SK-N-SH (cell line): ENCODE data around the gene CTBP1. TPM values are rescaled to one million over a fixed set of nuclear protein-coding genes. Genes with fewer than 3 reads are reported as not detected.
A peak's percentile ranks its signal among the peaks of the same experiment; 100 is the strongest.

Source experiments
- CTCF ChIA-PET: fragments of 300-600, 350-600 bp; formaldehyde crosslinking; extraction: SDS; loops from one replicate; lab custom pipeline; 2021; lab: Yijun Ruan, JAX
- POLR2A ChIA-PET: fragments of 350-600 bp; sonication (Branson Sonifier 250); formaldehyde crosslinking; extraction: SDS; loops from one replicate; lab custom pipeline; 2020; ENCODE audit warnings: antibody characterized with exemption, inconsistent platforms; lab: Yijun Ruan, JAX
- DNase-seq: peaks from one replicate; pipeline ENCODE4 v3.0.0; 2012
- H2AFZ ChIP-seq: fragments of 200-600 bp; sonication (generic); 2 replicates; pipeline ENCODE4 v1.8.1; 2016; ENCODE audit warnings: antibody characterized with exemption, mild to moderate bottlenecking, low read depth
- H3F3A ChIP-seq: fragments of 200-600 bp; sonication (generic); replicated peaks from 2 replicates; pipeline ENCODE3; 2016; ENCODE audit warnings: antibody characterized with exemption, mild to moderate bottlenecking; ENCODE audit not compliant: insufficient read depth
- H3K27ac ChIP-seq, 2 experiments: fragments of 200-500 bp in 1 of 2; fragments of 200-600 bp in 1 of 2; sonication (Bioruptor generic) in 1 of 2; sonication (generic), shearing (Covaris generic) in 1 of 2; 2 replicates each; pipeline versions ENCODE4 v1.5.1 to v1.6.1; 2014 to 2016; ENCODE audit warnings: low read depth in 2 of 2, inconsistent platforms in 1 of 2, low read length in 1 of 2, mild to moderate bottlenecking in 1 of 2, mixed read lengths in 1 of 2
- H3K27me3 ChIP-seq: fragments of 200-600 bp; sonication (generic), shearing (Covaris generic); 2 replicates; pipeline ENCODE4 v1.6.1; 2016; ENCODE audit warnings: mixed run types; ENCODE audit not compliant: insufficient read depth
- H3K36me3 ChIP-seq, 2 experiments: fragments of 200-500 bp in 1 of 2; fragments of 200-600 bp in 1 of 2; sonication (Bioruptor generic) in 1 of 2; sonication (generic) in 1 of 2; replicated peaks in 1 of 2; 2 replicates each; pipeline versions ENCODE3 to v1.5.1; 2014 to 2016; ENCODE audit warnings: low read length in 1 of 2, mild to moderate bottlenecking in 1 of 2; ENCODE audit not compliant: insufficient read depth in 2 of 2, control insufficient read depth in 1 of 2
- H3K4me1 ChIP-seq, 2 experiments: fragments of 200-500 bp in 1 of 2; fragments of 200-600 bp in 1 of 2; sonication (Bioruptor generic) in 1 of 2; sonication (generic), shearing (Covaris generic) in 1 of 2; 2 replicates each; pipeline versions ENCODE4 v1.5.1 to v1.6.1; 2014 to 2016; ENCODE audit warnings: low read depth in 1 of 2, low read length in 1 of 2, mixed run types in 1 of 2; ENCODE audit not compliant: insufficient read depth in 2 of 2, control insufficient read depth in 1 of 2
- H3K4me2 ChIP-seq: fragments of 200-600 bp; sonication (generic), shearing (Covaris generic); 2 replicates; pipeline ENCODE4 v1.6.1; 2017; ENCODE audit warnings: mixed run types
- H3K4me3 ChIP-seq, 2 experiments: fragments of 200-500 bp in 1 of 2; fragments of 200-600 bp in 1 of 2; sonication (Bioruptor generic) in 1 of 2; sonication (generic), shearing (Covaris generic) in 1 of 2; 2 replicates each; pipeline versions ENCODE4 v1.5.1 to v1.8.1; 2014 to 2016; ENCODE audit warnings: low read depth in 2 of 2, inconsistent platforms in 1 of 2, low read length in 1 of 2, mild to moderate bottlenecking in 1 of 2, mixed read lengths in 1 of 2, moderate library complexity in 1 of 2
- H3K79me2 ChIP-seq: fragments of 200-600 bp; sonication (generic); 2 replicates; pipeline ENCODE4 v1.8.1; 2017; ENCODE audit warnings: mild to moderate bottlenecking; ENCODE audit not compliant: insufficient read depth
- H3K9ac ChIP-seq: fragments of 200-600 bp; sonication (generic); 2 replicates; pipeline ENCODE4 v1.6.1; 2017; ENCODE audit warnings: mixed run types
- H3K9me2 ChIP-seq: fragments of 200-600 bp; sonication (generic); 2 replicates; pipeline ENCODE4 v1.6.1; 2017; ENCODE audit warnings: mixed run types
- H3K9me3 ChIP-seq: fragments of 200-600 bp; sonication (generic); 2 replicates; pipeline ENCODE4 v1.6.1; 2017; ENCODE audit warnings: mixed run types, mild to moderate bottlenecking, moderate library complexity
- H4K20me1 ChIP-seq: fragments of 200-600 bp; sonication (generic); 2 replicates; pipeline ENCODE4 v1.6.1; 2017; ENCODE audit warnings: mild to moderate bottlenecking, mixed run types; ENCODE audit not compliant: insufficient read depth
- CHD2 ChIP-seq: fragments of 150-350 bp; IDR thresholded peaks from 2 replicates; pipeline ENCODE4 v1.6.1; 2018; ENCODE audit warnings: low read length; ENCODE audit not compliant: partially characterized antibody
- CTCF ChIP-seq: fragments of 200-600 bp; sonication (generic); IDR thresholded peaks from 2 replicates; pipeline ENCODE4 v1.6.1; 2017; ENCODE audit warnings: antibody characterized with exemption, mild to moderate bottlenecking, moderate library complexity
- ELF1 ChIP-seq: IDR thresholded peaks from 2 replicates; pipeline ENCODE4 v1.4.0; 2012
- EP300 ChIP-seq, 2 experiments: IDR thresholded peaks; 2 replicates each; pipeline versions ENCODE4 v1.4.0 to v1.6.1; 2012; ENCODE audit warnings: borderline replicate concordance in 1 of 2, low read depth in 1 of 2, low read length in 1 of 2
- FOXJ3 ChIP-seq: sonication (generic); formaldehyde crosslinking; IDR thresholded peaks from 2 replicates; pipeline ENCODE4 v1.5.1; 2020; ENCODE audit warnings: mild to moderate bottlenecking, missing genetic modification reagents
- FOXM1 ChIP-seq: IDR thresholded peaks from 2 replicates; pipeline ENCODE4 v1.4.0; 2012; ENCODE audit warnings: low read depth, mild to moderate bottlenecking
- GABPA ChIP-seq: IDR thresholded peaks from 2 replicates; pipeline ENCODE4 v1.4.0; 2012; ENCODE audit warnings: low read depth, mild to moderate bottlenecking
- GATA2 ChIP-seq: sonication (generic); formaldehyde crosslinking; IDR thresholded peaks from 2 replicates; pipeline ENCODE4 v1.5.0; 2020; ENCODE audit warnings: mild to moderate bottlenecking, missing genetic modification reagents
- NFIC ChIP-seq: IDR thresholded peaks from 2 replicates; pipeline ENCODE4 v1.4.0; 2012; ENCODE audit warnings: borderline replicate concordance
- POLR2AphosphoS5 ChIP-seq: IDR thresholded peaks from 2 replicates; pipeline ENCODE4 v1.6.1; 2012; ENCODE audit warnings: low read depth, low read length
- RAD21 ChIP-seq: IDR thresholded peaks from 2 replicates; pipeline ENCODE4 v1.6.1; 2012; ENCODE audit warnings: mild to moderate bottlenecking, low read length
- REST ChIP-seq: IDR thresholded peaks from 2 replicates; pipeline ENCODE4 v1.6.1; 2012; ENCODE audit warnings: mild to moderate bottlenecking, low read depth, low read length, moderate library complexity
- RXRA ChIP-seq: IDR thresholded peaks from 2 replicates; pipeline ENCODE4 v1.4.0; 2012; ENCODE audit warnings: low read depth, mild to moderate bottlenecking, borderline replicate concordance
- SMC3 ChIP-seq: IDR thresholded peaks from 2 replicates; pipeline ENCODE4 v1.6.1; 2012; ENCODE audit warnings: low read depth, low read length, improper control_type of control experiment
- TEAD4 ChIP-seq: IDR thresholded peaks from 2 replicates; pipeline ENCODE4 v1.4.0; 2012; ENCODE audit warnings: mild to moderate bottlenecking, borderline replicate concordance; ENCODE audit not compliant: insufficient read depth
- USF2 ChIP-seq: fragments of 150-350 bp; IDR thresholded peaks from 2 replicates; pipeline ENCODE4 v1.6.1; 2017; ENCODE audit warnings: antibody characterized with exemption, low read length, low read depth, borderline replicate concordance
- YY1 ChIP-seq: IDR thresholded peaks from 2 replicates; pipeline ENCODE4 v1.4.0; 2012; ENCODE audit warnings: low read depth, mild to moderate bottlenecking
- ZBTB33 ChIP-seq: IDR thresholded peaks from 2 replicates; pipeline ENCODE4 v1.4.0; 2012; ENCODE audit warnings: low read depth, borderline replicate concordance
- WGBS: methylation state at CpG from one replicate; pipeline ENCODE4 v1.1.6; 2017; ENCODE audit warnings: low lambda C conversion rate; 5-methylcytosine and 5-hydroxymethylcytosine counted together
- polyA plus RNA-seq, 3 experiments: library from polyadenylated mRNA; depleted of rRNA; stranded (reverse); fragments of >200 nt; gene quantifications; 2 replicates each; pipeline ENCODE4 v1.2.3, GENCODE V29; 2012

Gene CTBP1
- polyA plus RNA-seq, 1 of the 3 experiments (the other 2 are of a cell fraction) = 183 TPM

GRCh38 chr4:1201851-1202525 lies 46.9 kb downstream of the CTBP1 start:
- Histone ChIP-seq H2AFZ (no peak overlapping the region), H3K36me3 (no peaks in the 10 kb centered on the region), H3K9me3 (no peaks in the 10 kb centered on the region), H4K20me1 (no peaks in the 10 kb centered on the region), H3K27me3 (no peaks in the 10 kb centered on the region), H3K27ac (no peak overlapping the region), H3K9ac (no peak overlapping the region), H3K79me2 (no peaks in the 10 kb centered on the region), H3K4me2 (no peak overlapping the region), H3K9me2 (no peaks in the 10 kb centered on the region), H3F3A (peaks cover 9% of the 10 kb centered on the region), H3K4me1 (peaks cover 8 to 30% of the 10 kb centered on the region in 2 experiments; a peak in 2 of 4 replicates), H3K4me3 (no peak overlapping the region)
- peak; percentile 20 for DNase-seq
- POLR2A ChIA-PET = interaction anchor here (0.8 kb wide), 1 partner anchor 10 kb away, joined by 3 read pairs; no protein-coding TSS in a partner anchor
- CTCF ChIA-PET = interaction anchor here (1.3 kb wide), 1 partner anchor 71 kb away, joined by 4 read pairs; no protein-coding TSS in a partner anchor
- TF ChIP-seq POLR2AphosphoS5 (no peak), ELF1 (no peak), SMC3 (no peak), FOXM1 (no peak), USF2 (no peak), NFIC (no peak), ZBTB33 (no peak), GABPA (no peak), RAD21 (no peak), CTCF (no peak), CHD2 (no peak), RXRA (no peak), FOXJ3 (CRISPR knock-in tag) (no peak), EP300 (IDR thresholded peaks at IDR 0.05; ENCODE audit: borderline replicate concordance in 1 of 2, low read depth in 1 of 2, low read length in 1 of 2) (no peak), TEAD4 (no peak), REST (no peak), GATA2 (CRISPR knock-in tag) (no peak), YY1 (no peak)
- WGBS = 95% methylated on average over 23 of the region's 26 CpGs
